OCI-LY3 (cell line): ENCODE measurements around the gene SHC2.

ENCODE experiments used
- EZH2phosphoT487 ChIP-seq: fragments of 200-600 bp; shearing (Covaris generic); IDR thresholded peaks from 2 replicates; pipeline ENCODE4 v1.6.1; 2018; ENCODE audit warnings: antibody characterized with exemption, mixed run types, low read depth
- TF ChIP-seq, protein P1 (sequence below): fragments of 200-600, 300-600 bp; sonication (generic); IDR thresholded peaks from 2 replicates; pipeline ENCODE4 v1.5.1; 2014; ENCODE audit warnings: antibody characterized with exemption, low read length, low read depth

DNA sequence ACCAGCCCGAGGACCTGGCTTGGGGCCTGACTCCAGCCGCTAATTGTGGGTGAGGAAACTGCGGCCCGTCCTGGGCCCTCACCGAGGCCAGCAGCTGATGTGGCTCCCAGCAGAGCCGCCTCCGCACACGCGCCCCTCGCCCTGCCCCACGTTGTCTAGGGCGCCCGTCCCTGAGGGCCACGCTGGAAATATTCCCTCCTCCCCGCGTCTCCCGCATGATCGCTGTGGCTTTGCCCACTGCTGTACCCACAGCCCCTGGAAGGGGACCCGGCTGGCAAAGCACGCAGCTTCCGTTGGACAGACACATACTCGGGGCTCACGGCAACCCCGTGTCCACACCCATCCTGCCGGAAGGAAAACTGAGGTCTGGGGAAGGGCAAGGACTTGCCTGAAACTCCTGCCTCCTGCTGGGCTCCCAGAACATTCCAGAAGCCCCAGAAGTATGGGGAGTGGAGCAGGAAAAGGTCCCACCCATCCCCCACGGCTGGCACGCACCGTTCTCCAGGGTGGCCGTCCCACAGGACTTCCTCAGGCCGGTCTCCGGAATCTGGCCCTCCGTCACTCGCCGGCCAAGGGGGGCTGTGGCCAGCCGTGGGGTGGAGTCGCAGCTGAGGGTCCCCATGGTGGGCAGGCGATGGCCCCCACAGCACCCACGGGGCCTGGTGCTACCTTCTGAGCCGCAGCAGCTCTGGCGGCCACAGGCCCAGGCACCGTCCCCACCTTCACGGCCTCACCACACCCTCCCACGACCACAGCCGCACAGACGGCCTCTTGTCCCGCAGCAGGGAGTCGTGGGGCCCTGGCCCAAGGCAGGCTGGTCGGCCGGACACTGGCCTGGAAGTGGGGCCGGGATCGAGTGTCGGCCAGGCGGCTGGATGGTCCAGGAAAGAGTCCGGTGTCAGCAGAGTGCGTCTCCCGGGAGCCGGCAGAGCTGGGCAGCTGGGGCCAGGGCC, 13.6 kb upstream of the SHC2 start:
- TF ChIP-seq, protein P1, sequence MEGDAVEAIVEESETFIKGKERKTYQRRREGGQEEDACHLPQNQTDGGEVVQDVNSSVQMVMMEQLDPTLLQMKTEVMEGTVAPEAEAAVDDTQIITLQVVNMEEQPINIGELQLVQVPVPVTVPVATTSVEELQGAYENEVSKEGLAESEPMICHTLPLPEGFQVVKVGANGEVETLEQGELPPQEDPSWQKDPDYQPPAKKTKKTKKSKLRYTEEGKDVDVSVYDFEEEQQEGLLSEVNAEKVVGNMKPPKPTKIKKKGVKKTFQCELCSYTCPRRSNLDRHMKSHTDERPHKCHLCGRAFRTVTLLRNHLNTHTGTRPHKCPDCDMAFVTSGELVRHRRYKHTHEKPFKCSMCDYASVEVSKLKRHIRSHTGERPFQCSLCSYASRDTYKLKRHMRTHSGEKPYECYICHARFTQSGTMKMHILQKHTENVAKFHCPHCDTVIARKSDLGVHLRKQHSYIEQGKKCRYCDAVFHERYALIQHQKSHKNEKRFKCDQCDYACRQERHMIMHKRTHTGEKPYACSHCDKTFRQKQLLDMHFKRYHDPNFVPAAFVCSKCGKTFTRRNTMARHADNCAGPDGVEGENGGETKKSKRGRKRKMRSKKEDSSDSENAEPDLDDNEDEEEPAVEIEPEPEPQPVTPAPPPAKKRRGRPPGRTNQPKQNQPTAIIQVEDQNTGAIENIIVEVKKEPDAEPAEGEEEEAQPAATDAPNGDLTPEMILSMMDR: no peak
- TF ChIP-seq EZH2phosphoT487: no peak
